Endothelial cell of umbilical vein (primary cell): ENCODE measurements around the gene ETNK2. TPM values are rescaled to one million over a fixed set of nuclear protein-coding genes. Genes with fewer than 3 reads are reported as not detected.

Source experiments
- BruUV-seq: library from RNA; stranded (reverse); fragments of 400-500 nt; replicated peaks from 2 replicates; lab custom pipeline; 2021; lab: Mats Ljungman, UMichigan
- CTCF ChIA-PET: fragments of 300-600, 350-600 bp; sonication (Branson Sonifier 250); formaldehyde crosslinking; loops from one replicate; lab custom pipeline; 2021; ENCODE audit warnings: antibody characterized with exemption, inconsistent platforms; lab: Charles Lee
- POLR2A ChIA-PET: fragments of 300-600, 350-600 bp; sonication (Branson Sonifier 250); formaldehyde crosslinking; loops from one replicate; lab custom pipeline; 2021; ENCODE audit warnings: antibody characterized with exemption, inconsistent platforms; lab: Charles Lee
- DNase-seq: peaks from one replicate; pipeline ENCODE4 v3.0.0-alpha.2; 2011; ENCODE audit warnings: low read depth, low spot score
- FAIRE-seq: peaks from 2 replicates; lab custom pipeline; 2011; peaks lifted over from hg19 to GRCh38; lab: Jason Lieb, UNC
- H2AFZ ChIP-seq: 2 replicates; pipeline ENCODE4 v1.6.0; 2012; ENCODE audit warnings: low read depth, low read length, control low read depth, inconsistent platforms
- H3K27ac ChIP-seq: 2 replicates; pipeline ENCODE4 v1.5.1; 2011; ENCODE audit warnings: low read depth, mild to moderate bottlenecking, control low read depth, low read length, moderate library complexity; ENCODE audit not compliant: insufficient read depth
- H3K27me3 ChIP-seq, 2 experiments: 2 replicates each; pipeline versions ENCODE4 v1.6.0 to v1.6.1; 2011; ENCODE audit warnings: low read length in 2 of 2, mixed read lengths in 1 of 2; ENCODE audit not compliant: control insufficient read depth in 2 of 2, insufficient read depth in 2 of 2
- H3K36me3 ChIP-seq, 2 experiments: 2 replicates in 1 of 2; 3 replicates in 1 of 2; pipeline ENCODE4 v1.5.1; 2011; ENCODE audit warnings: low read length in 2 of 2, mild to moderate bottlenecking in 1 of 2, moderate library complexity in 1 of 2; ENCODE audit not compliant: control insufficient read depth in 2 of 2, insufficient read depth in 2 of 2; ENCODE audit errors: extremely low read depth in 1 of 2
- H3K4me1 ChIP-seq: 3 replicates; pipeline ENCODE4 v1.5.1; 2011; ENCODE audit warnings: mild to moderate bottlenecking, low read length; ENCODE audit not compliant: control insufficient read depth, insufficient read depth; ENCODE audit errors: extremely low read depth
- H3K4me2 ChIP-seq: 2 replicates; pipeline ENCODE4 v1.6.1; 2011; ENCODE audit warnings: low read length, control low read depth, mixed read lengths; ENCODE audit not compliant: insufficient read depth
- H3K4me3 ChIP-seq, 3 experiments: fragments of 200-600 bp in 1 of 3; sonication (generic), shearing (Covaris generic) in 1 of 3; replicated peaks in 1 of 3; 2 replicates each; pipeline ENCODE4 v1.5.1; 2011 to 2016; ENCODE audit warnings: control low read depth in 3 of 3, low read length in 3 of 3, mild to moderate bottlenecking in 2 of 3, inconsistent platforms in 1 of 3, low read depth in 1 of 3, moderate library complexity in 1 of 3; ENCODE audit not compliant: insufficient read depth in 1 of 3
- H3K79me2 ChIP-seq: 2 replicates; pipeline ENCODE4 v1.6.0; 2012; ENCODE audit warnings: low read length, inconsistent platforms; ENCODE audit not compliant: control insufficient read depth, insufficient read depth
- H3K9ac ChIP-seq: replicated peaks from 2 replicates; pipeline ENCODE3; 2011; ENCODE audit warnings: low read length, control low read depth; ENCODE audit not compliant: insufficient read depth; ENCODE audit errors: extremely low read depth
- H3K9me1 ChIP-seq: replicated peaks from 3 replicates; pipeline ENCODE4 v1.6.0; 2011; ENCODE audit warnings: mild to moderate bottlenecking, low read length; ENCODE audit not compliant: control insufficient read depth, insufficient read depth; ENCODE audit errors: extremely low read depth
- H3K9me3 ChIP-seq: replicated peaks from 2 replicates; pipeline ENCODE4 v1.5.1; 2012; ENCODE audit warnings: low read length, inconsistent platforms; ENCODE audit not compliant: control insufficient read depth, insufficient read depth
- H4K20me1 ChIP-seq: replicated peaks from 2 replicates; pipeline ENCODE3; 2011; ENCODE audit warnings: mild to moderate bottlenecking, low read length; ENCODE audit not compliant: control insufficient read depth, insufficient read depth; ENCODE audit errors: extremely low read depth
- CTCF ChIP-seq, 2 donors: IDR thresholded peaks; 1 replicate in 1 of 2; 2 replicates in 1 of 2; pipeline ENCODE4 v1.5.1; 2011; ENCODE audit warnings: low read length in 2 of 2, mild to moderate bottlenecking in 2 of 2, moderate library complexity in 2 of 2, control low read depth in 1 of 2, inconsistent platforms in 1 of 2, low read depth in 1 of 2; ENCODE audit not compliant: insufficient read depth in 1 of 2; ENCODE audit errors: extremely low read depth in 1 of 2
- EZH2 ChIP-seq: IDR thresholded peaks from 2 replicates; pipeline ENCODE4 v1.6.1; 2012; ENCODE audit warnings: borderline replicate concordance, low read depth, mild to moderate bottlenecking, moderate library complexity, low read length, inconsistent platforms; ENCODE audit not compliant: severe bottlenecking
- FOS ChIP-seq: IDR thresholded peaks from 2 replicates; pipeline ENCODE4 v1.6.1; 2011; ENCODE audit warnings: mild to moderate bottlenecking, low read length, moderate library complexity, borderline replicate concordance; ENCODE audit not compliant: insufficient read depth
- GATA2 ChIP-seq: IDR thresholded peaks from 2 replicates; pipeline ENCODE4 v1.7.0; 2011; ENCODE audit warnings: low read depth, mild to moderate bottlenecking, moderate library complexity, mixed read lengths, low read length; ENCODE audit not compliant: insufficient read length, insufficient read depth
- JUN ChIP-seq: IDR thresholded peaks from 2 replicates; pipeline ENCODE4 v1.6.1; 2011; ENCODE audit warnings: borderline replicate concordance, low read depth; ENCODE audit not compliant: insufficient read length, insufficient read depth
- MAX ChIP-seq: IDR thresholded peaks from 2 replicates; pipeline ENCODE4 v1.6.1; 2011; ENCODE audit not compliant: insufficient read depth, insufficient read length
- MYC ChIP-seq: IDR thresholded peaks from one replicate; pipeline ENCODE4 v1.6.1; 2011; ENCODE audit warnings: mild to moderate bottlenecking, low read depth, low read length
- POLR2A ChIP-seq: IDR thresholded peaks from 2 replicates; pipeline ENCODE4 v1.6.1; 2012; ENCODE audit warnings: low read depth, mild to moderate bottlenecking, control low read depth, low read length
- POLR2AphosphoS5 ChIP-seq: IDR thresholded peaks from 2 replicates; pipeline ENCODE4 v1.6.1; 2012; ENCODE audit warnings: low read depth, mild to moderate bottlenecking, control low read depth, low read length, moderate library complexity; ENCODE audit not compliant: insufficient read depth
- dilution Hi-C: fragments of 300-500 bp; cut with MboI; formaldehyde crosslinking; loops from one replicate; pipeline ENCODE4 v1.15.0; 2019; ENCODE audit warnings: low sequenced_read_pairs; ENCODE audit not compliant: extremely low pct_ligation_motif_present
- intact Hi-C: fragments of 100-400 bp; cut with micrococcal nuclease; formaldehyde crosslinking; loops from one replicate; pipeline ENCODE4 v1.10.0; 2022
- polyA plus RNA-seq, 4 experiments: library from polyadenylated mRNA; depleted of rRNA in 3 of 4; stranded (reverse) in 3 of 4; unstranded in 1 of 4; fragments of >200 nt; gene quantifications; 2 replicates each; pipeline versions ENCODE4 v1.2.1 to v1.2.3, GENCODE V29; 2011 to 2012; ENCODE audit warnings: missing spikeins in 1 of 4
- total RNA-seq: library from RNA; stranded (reverse); gene quantifications from 2 replicates; pipeline ENCODE4 v1.2.3, GENCODE V29; 2021

The ETNK2 gene
- total and polyA plus RNA-seq, 2 donors (not counting 3 experiments of a cell fraction or from before 2014, with no cell fraction given) = 13.5 to 27.5 TPM

- no TSS peak for BruUV-seq
- Histone ChIP-seq H3K9ac (no peak overlapping the region), H3K4me3 (no peak overlapping the region), H3K4me2 (no peak overlapping the region), H3K9me1 (no peaks in the 10 kb centered on the region), H3K27me3 (no peaks in the 10 kb centered on the region), H3K79me2 (peaks cover 36% of the 10 kb centered on the region), H3K36me3 (no peaks in the 10 kb centered on the region), H2AFZ (no peak overlapping the region), H4K20me1 (no peaks in the 10 kb centered on the region), H3K9me3 (no peaks in the 10 kb centered on the region), H3K27ac (no peak overlapping the region), H3K4me1 (peaks cover 29% of the 10 kb centered on the region)
- FAIRE-seq (no peak), DNase-seq (no peak)
- TF ChIP-seq POLR2A (no peak), GATA2 (no peak)
- CTCF ChIA-PET = no interaction called here
- dilution Hi-C loops (no loop called here), intact Hi-C loops (no loop called here)
- POLR2A ChIA-PET = no interaction called here
Observed at GRCh38 chr1:204083491-204083890, 68.4 kb downstream of the ETNK2 start.

- Histone ChIP-seq H3K9me1 (no peaks in the 10 kb centered on the region), H3K27ac (no peak overlapping the region), H3K9ac (no peak overlapping the region), H3K4me3 (no peak overlapping the region), H3K27me3 (no peaks in the 10 kb centered on the region), H2AFZ (no peak overlapping the region), H3K4me2 (no peak overlapping the region), H3K79me2 (peaks cover 35% of the 10 kb centered on the region), H3K9me3 (no peaks in the 10 kb centered on the region), H4K20me1 (no peaks in the 10 kb centered on the region), H3K4me1 (peaks cover 22% of the 10 kb centered on the region), H3K36me3 (no peaks in the 10 kb centered on the region)
- intact Hi-C loops (no loop called here), dilution Hi-C loops (no loop called here)
- no TSS peak for BruUV-seq
- CTCF ChIA-PET = no interaction called here
- POLR2A ChIA-PET = no interaction called here
- TF ChIP-seq MYC (no peak), JUN (no peak), GATA2 (no peak), EZH2 (no peak), POLR2A (no peak), POLR2AphosphoS5 (no peak), FOS (no peak), MAX (no peak), CTCF (IDR thresholded peaks at IDR 0.05; ENCODE audit: extremely low read depth in 1 of 2, insufficient read depth in 1 of 2, low read depth in 1 of 2, low read length in 2 of 2) (no peak)
- DNase-seq (no peak), FAIRE-seq (no peak)
Observed at GRCh38 chr1:204081791-204082513, 69.9 kb downstream of the ETNK2 start.
